Stimulated activated memory B cell treated with anti-CD40 and anti-IgM and Interleukin-4, amounts not matched to agents 10 μg/mL and 1 μg/mL and 100 μg/mL, for 72 hours (primary cell): ENCODE measurements around the gene SLC41A1.

Source experiments
- ATAC-seq: fragments of 150-1000 bp; cut with Tn5 transposase; 2 replicates; pipeline ENCODE4 v1.10.0; 2021
- H3K27ac Mint-ChIP-seq: one replicate; pipeline ENCODE4 v1.8.0; 2022; ENCODE audit warnings: mild to moderate bottlenecking, mixed read lengths
- H3K27me3 Mint-ChIP-seq: one replicate; pipeline ENCODE4 v1.8.0; 2022; ENCODE audit warnings: mixed read lengths
- H3K36me3 Mint-ChIP-seq: one replicate; pipeline ENCODE4 v1.8.0; 2022; ENCODE audit warnings: mixed read lengths
- H3K4me1 Mint-ChIP-seq: one replicate; pipeline ENCODE4 v1.8.0; 2022; ENCODE audit warnings: mixed read lengths
- H3K4me3 Mint-ChIP-seq: one replicate; pipeline ENCODE4 v1.8.0; 2022; ENCODE audit warnings: mild to moderate bottlenecking, moderate library complexity, mixed read lengths
- H3K9me3 Mint-ChIP-seq: one replicate; pipeline ENCODE4 v1.8.0; 2022; ENCODE audit warnings: mixed read lengths

The SLC41A1 gene

DNA sequence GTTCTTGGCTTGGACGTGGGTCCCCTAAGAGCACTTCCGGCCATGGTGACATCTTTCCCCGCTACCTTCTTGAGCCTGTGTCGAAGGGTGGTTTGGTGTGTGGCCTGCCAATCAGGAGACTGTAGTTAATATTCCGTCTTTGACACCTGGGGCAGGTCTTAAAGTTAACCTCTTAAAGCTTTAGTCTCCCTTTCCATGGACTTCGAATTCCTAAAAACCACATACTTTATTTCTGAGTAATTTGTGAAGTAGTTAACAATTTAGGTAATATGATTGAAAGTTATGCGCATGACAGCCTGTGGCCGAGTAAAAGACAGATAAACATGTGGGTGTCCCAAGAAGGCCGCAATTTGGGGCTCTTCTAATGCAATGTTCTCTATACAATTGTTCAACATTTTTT is 27.6 kb downstream of the SLC41A1 start:
- no peaks in the 10 kb centered on the region for H3K27me3 Mint-ChIP-seq
- H3K9me3 Mint-ChIP-seq: no peaks in the 10 kb centered on the region
- peaks cover 14% of the 10 kb centered on the region for H3K36me3 Mint-ChIP-seq
- ATAC-seq: no peak
- no peak overlapping the region for H3K4me3 Mint-ChIP-seq
- H3K27ac Mint-ChIP-seq: no peak overlapping the region
- no peaks in the 10 kb centered on the region for H3K4me1 Mint-ChIP-seq

GRCh38 chr1:205783904-205784303 is 29.1 kb downstream of the SLC41A1 start:
- H3K9me3 Mint-ChIP-seq: no peaks in the 10 kb centered on the region
- H3K27me3 Mint-ChIP-seq: no peaks in the 10 kb centered on the region
- H3K4me3 Mint-ChIP-seq: no peak overlapping the region
- ATAC-seq: no peak
- H3K27ac Mint-ChIP-seq: no peak overlapping the region
- no peaks in the 10 kb centered on the region for H3K36me3 Mint-ChIP-seq
- H3K4me1 Mint-ChIP-seq: peaks cover 2% of the 10 kb centered on the region

- H3K9me3 Mint-ChIP-seq: no peaks in the 10 kb centered on the region
- no peaks in the 10 kb centered on the region for H3K27me3 Mint-ChIP-seq
- no peaks in the 10 kb centered on the region for H3K36me3 Mint-ChIP-seq
- no peak for ATAC-seq
- H3K27ac Mint-ChIP-seq: peak overlapping the region; percentile 14
- no peak overlapping the region for H3K4me3 Mint-ChIP-seq
- H3K4me1 Mint-ChIP-seq: peaks cover 7% of the 10 kb centered on the region
Measured at GRCh38 chr1:205783433-205783795, 29.6 kb downstream of the SLC41A1 start.

DNA sequence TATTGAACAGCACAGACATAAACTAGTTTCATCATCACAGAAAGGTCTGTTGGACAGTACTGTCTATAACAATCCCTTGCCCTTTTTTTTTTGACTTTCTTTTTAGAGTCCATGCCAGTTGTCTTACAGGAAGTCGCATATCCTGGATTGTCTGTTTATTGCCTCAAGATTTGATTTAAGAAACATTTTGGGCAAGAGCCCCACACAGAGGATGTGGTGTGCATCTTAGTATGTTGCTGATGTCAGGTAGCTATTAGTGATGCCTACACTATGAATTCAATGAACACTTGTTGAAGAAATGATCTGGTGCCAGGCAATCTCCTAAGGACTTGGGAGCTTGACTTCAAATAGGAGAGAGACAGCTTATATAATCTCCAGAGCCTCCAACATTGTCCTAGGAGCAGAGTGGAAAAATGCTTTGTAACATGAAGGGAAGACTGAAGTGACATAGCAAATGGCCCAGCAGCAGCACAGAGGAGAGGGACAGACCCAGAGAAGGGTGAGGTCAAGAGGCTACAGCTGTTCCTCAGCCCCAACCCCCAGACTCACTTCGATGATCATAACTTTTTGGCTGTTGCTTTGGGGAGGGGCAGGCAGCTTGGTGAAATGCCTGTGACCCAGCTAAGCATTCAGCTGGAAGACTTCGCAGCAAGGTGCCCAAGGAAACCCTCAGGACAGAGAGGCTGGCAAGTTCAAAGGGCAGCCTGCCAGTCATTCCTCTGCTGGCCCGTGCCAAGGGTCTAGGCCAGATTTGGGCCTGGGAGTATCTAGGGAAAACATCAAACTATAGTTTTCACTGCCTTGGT is 30.2 kb downstream of the SLC41A1 start:
- Mint-ChIP-seq H3K27ac (peak overlapping the region; percentile 14), H3K9me3 (no peaks in the 10 kb centered on the region), H3K4me1 (peaks cover 12% of the 10 kb centered on the region), H3K27me3 (no peaks in the 10 kb centered on the region), H3K36me3 (no peaks in the 10 kb centered on the region), H3K4me3 (no peak overlapping the region)
- ATAC-seq: no peak

- Mint-ChIP-seq H3K27me3 (no peaks in the 10 kb centered on the region), H3K4me3 (no peak overlapping the region)
Measured at GRCh38 chr1:205780335-205780734, 32.7 kb downstream of the SLC41A1 start.

GRCh38 chr1:205777994-205778393 is 35.0 kb downstream of the SLC41A1 start:
- H3K9me3 Mint-ChIP-seq: no peaks in the 10 kb centered on the region
- peaks cover 34% of the 10 kb centered on the region for H3K4me1 Mint-ChIP-seq
- H3K27ac Mint-ChIP-seq: peak overlapping the region; percentile 29
- no peak for ATAC-seq
- H3K36me3 Mint-ChIP-seq: no peaks in the 10 kb centered on the region
- H3K4me3 Mint-ChIP-seq: no peak overlapping the region
- no peaks in the 10 kb centered on the region for H3K27me3 Mint-ChIP-seq

More at GRCh38 chr1:205780335-205780734, 32.7 kb downstream of the SLC41A1 start:
- Mint-ChIP-seq H3K4me1 (peaks cover 20% of the 10 kb centered on the region), H3K9me3 (no peaks in the 10 kb centered on the region), H3K36me3 (no peaks in the 10 kb centered on the region), H3K27ac (no peak overlapping the region)
- ATAC-seq: no peak

DNA sequence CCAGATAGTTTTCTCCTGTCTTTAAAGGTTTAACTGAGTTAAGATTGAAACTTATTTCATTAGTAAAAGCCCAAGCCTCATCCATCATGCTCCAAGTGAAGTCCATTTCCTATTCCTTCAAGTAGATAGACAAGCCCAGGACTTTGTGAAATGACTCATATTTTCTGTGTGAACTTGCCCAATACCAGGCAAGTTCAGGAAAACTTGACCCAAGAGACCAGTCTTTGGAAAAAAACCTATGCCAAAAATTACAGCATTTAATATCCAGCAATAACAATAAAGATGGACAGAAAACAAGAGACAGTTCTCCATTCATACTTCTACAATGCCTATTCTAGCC is 37.3 kb downstream of the SLC41A1 start:
- H3K27me3 Mint-ChIP-seq: no peaks in the 10 kb centered on the region
- no peaks in the 10 kb centered on the region for H3K9me3 Mint-ChIP-seq
- H3K36me3 Mint-ChIP-seq: peaks cover 17% of the 10 kb centered on the region
- H3K4me1 Mint-ChIP-seq: peaks cover 54% of the 10 kb centered on the region
- ATAC-seq: no peak
- H3K4me3 Mint-ChIP-seq: peak overlapping the region; percentile 90
- peak overlapping the region; percentile 93 for H3K27ac Mint-ChIP-seq

DNA sequence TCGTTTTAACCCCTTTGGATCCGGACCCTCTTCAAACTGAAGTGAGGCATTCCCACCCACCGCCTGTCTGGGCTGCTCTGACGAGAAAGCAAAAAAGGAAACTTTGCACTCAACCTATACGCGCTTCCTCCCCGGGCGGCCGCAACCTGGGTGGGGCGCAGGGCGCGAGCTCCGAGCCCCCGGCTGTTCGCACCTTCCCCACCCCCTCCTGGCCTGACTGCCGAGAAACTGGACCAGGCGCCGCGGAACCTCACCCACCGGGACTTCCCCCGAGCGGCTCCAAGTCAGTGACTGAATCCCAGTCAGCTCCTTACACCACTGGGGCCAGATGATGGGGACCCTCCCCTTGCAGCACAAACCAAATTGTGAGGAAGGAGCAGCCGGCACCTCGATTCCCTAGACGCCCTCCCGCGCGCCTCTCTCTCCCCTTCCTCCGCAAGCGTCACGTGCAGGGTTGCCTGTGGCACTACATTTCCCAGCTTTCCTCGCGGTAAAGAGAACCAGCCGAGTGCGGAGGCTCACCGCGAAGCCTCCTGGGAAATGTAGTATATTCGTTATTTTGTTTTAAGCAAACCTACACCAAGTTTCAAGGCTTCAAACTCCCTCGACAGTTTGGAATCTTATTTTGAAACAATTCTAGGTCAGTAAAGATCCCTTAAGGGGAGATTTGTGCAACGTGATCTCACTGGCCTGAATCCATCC is 37.8 kb downstream of the SLC41A1 start, which contains the start of gene RAB29:
Gene RAB29 (minus strand): TSS at position 468 of the 702 bp plus-strand sequence. CDS start 526 bp downstream, outside the sequence.
- H3K9me3 Mint-ChIP-seq: no peaks in the 10 kb centered on the region
- peak within 1 kb of the TSS; percentile 90 for H3K4me3 Mint-ChIP-seq
- peaks cover 54% of the 10 kb centered on the region for H3K4me1 Mint-ChIP-seq
- peaks cover 23% of the 10 kb centered on the region for H3K36me3 Mint-ChIP-seq
- peak within 1 kb of the TSS; percentile 93 for H3K27ac Mint-ChIP-seq
- no peaks in the 10 kb centered on the region for H3K27me3 Mint-ChIP-seq
- peak; percentile 92 for ATAC-seq

- ATAC-seq: peak; percentile 26
- H3K27me3 Mint-ChIP-seq: no peaks in the 10 kb centered on the region
- peaks cover 54% of the 10 kb centered on the region for H3K4me1 Mint-ChIP-seq
- H3K9me3 Mint-ChIP-seq: no peaks in the 10 kb centered on the region
- H3K27ac Mint-ChIP-seq: peak overlapping the region; percentile 93
- peaks cover 30% of the 10 kb centered on the region for H3K36me3 Mint-ChIP-seq
- peak overlapping the region; percentile 90 for H3K4me3 Mint-ChIP-seq
Measured at GRCh38 chr1:205774198-205775014, 38.6 kb downstream of the SLC41A1 start.

- ATAC-seq: peak; percentile 57
- peaks cover 41% of the 10 kb centered on the region for H3K36me3 Mint-ChIP-seq
- peaks cover 39% of the 10 kb centered on the region for H3K4me1 Mint-ChIP-seq
- H3K9me3 Mint-ChIP-seq: no peaks in the 10 kb centered on the region
- H3K27ac Mint-ChIP-seq: peak overlapping the region; percentile 93
- no peaks in the 10 kb centered on the region for H3K27me3 Mint-ChIP-seq
- H3K4me3 Mint-ChIP-seq: peak overlapping the region; percentile 90
Measured at GRCh38 chr1:205772607-205773032, 40.4 kb downstream of the SLC41A1 start.

GRCh38 chr1:205770618-205771017 is 42.4 kb downstream of the SLC41A1 start:
- H3K4me1 Mint-ChIP-seq: peaks cover 51% of the 10 kb centered on the region
- H3K4me3 Mint-ChIP-seq: no peak overlapping the region
- no peak for ATAC-seq
- H3K36me3 Mint-ChIP-seq: peaks cover 47% of the 10 kb centered on the region
- no peaks in the 10 kb centered on the region for H3K27me3 Mint-ChIP-seq
- H3K27ac Mint-ChIP-seq: peak overlapping the region; percentile 93
- H3K9me3 Mint-ChIP-seq: no peaks in the 10 kb centered on the region

- H3K4me3 Mint-ChIP-seq: no peak overlapping the region
- peaks cover 47% of the 10 kb centered on the region for H3K36me3 Mint-ChIP-seq
- peaks cover 47% of the 10 kb centered on the region for H3K4me1 Mint-ChIP-seq
- H3K27me3 Mint-ChIP-seq: no peaks in the 10 kb centered on the region
- H3K27ac Mint-ChIP-seq: no peak overlapping the region
- no peaks in the 10 kb centered on the region for H3K9me3 Mint-ChIP-seq
- ATAC-seq: no peak
Measured at GRCh38 chr1:205769641-205770365, 43.2 kb downstream of the SLC41A1 start.

GRCh38 chr1:205767248-205767647 is 45.8 kb downstream of the SLC41A1 start:
- peak overlapping the region; percentile 16 for H3K27ac Mint-ChIP-seq

GRCh38 chr1:205766570-205766969 is 46.4 kb downstream of the SLC41A1 start:
- Mint-ChIP-seq H3K27ac (no peak overlapping the region), H3K27me3 (no peaks in the 10 kb centered on the region), H3K4me3 (no peak overlapping the region), H3K36me3 (peaks cover 38% of the 10 kb centered on the region), H3K4me1 (peaks cover 19% of the 10 kb centered on the region), H3K9me3 (no peaks in the 10 kb centered on the region)
- ATAC-seq: no peak

More at GRCh38 chr1:205767248-205767647, 45.8 kb downstream of the SLC41A1 start:
- no peak for ATAC-seq
- no peaks in the 10 kb centered on the region for H3K27me3 Mint-ChIP-seq
- H3K9me3 Mint-ChIP-seq: no peaks in the 10 kb centered on the region
- H3K36me3 Mint-ChIP-seq: peaks cover 41% of the 10 kb centered on the region
- no peak overlapping the region for H3K4me3 Mint-ChIP-seq
- peaks cover 26% of the 10 kb centered on the region for H3K4me1 Mint-ChIP-seq
